Epithelial cell of esophagus (primary cell): Measurements from ENCODE around the gene TUBB3.
A peak's percentile ranks its signal among the peaks of the same experiment; 100 is the strongest.

Experiments
- DNase-seq: peaks from one replicate; pipeline ENCODE4 v3.0.0; 2010; ENCODE audit warnings: low read depth
- H3K4me3 ChIP-seq: 2 replicates; pipeline ENCODE4 v1.5.1; 2011; ENCODE audit warnings: mild to moderate bottlenecking, low read length, control low read depth
- TF ChIP-seq, protein P1 (sequence below): IDR thresholded peaks from 2 replicates; pipeline ENCODE4 v1.5.1; 2011; ENCODE audit warnings: low read depth, mild to moderate bottlenecking, low read length, control low read depth, inconsistent platforms; ENCODE audit not compliant: insufficient read depth; ENCODE audit errors: missing control alignments

The TUBB3 gene

DNA sequence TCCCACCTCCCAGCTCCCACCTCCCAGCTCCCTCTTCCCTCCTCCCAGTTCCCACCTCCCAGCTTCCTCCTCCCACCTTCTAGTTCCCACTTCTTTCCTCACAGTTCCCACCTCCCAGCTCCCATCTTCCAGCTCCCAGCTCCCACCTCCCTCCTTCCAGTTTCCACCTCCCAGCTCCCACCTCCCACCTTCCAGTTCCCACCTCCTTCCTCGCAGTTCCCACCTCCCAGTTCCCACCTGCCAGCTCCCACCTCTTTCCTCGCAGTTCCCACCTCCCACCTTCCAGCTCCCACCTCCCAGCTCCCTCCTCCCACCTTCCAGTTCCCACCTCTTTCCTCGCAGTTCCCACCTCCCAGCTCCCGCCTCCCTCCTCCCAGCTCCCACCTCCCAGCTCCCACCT, 14.9 kb upstream of the TUBB3 start:
- TF ChIP-seq, protein P1, sequence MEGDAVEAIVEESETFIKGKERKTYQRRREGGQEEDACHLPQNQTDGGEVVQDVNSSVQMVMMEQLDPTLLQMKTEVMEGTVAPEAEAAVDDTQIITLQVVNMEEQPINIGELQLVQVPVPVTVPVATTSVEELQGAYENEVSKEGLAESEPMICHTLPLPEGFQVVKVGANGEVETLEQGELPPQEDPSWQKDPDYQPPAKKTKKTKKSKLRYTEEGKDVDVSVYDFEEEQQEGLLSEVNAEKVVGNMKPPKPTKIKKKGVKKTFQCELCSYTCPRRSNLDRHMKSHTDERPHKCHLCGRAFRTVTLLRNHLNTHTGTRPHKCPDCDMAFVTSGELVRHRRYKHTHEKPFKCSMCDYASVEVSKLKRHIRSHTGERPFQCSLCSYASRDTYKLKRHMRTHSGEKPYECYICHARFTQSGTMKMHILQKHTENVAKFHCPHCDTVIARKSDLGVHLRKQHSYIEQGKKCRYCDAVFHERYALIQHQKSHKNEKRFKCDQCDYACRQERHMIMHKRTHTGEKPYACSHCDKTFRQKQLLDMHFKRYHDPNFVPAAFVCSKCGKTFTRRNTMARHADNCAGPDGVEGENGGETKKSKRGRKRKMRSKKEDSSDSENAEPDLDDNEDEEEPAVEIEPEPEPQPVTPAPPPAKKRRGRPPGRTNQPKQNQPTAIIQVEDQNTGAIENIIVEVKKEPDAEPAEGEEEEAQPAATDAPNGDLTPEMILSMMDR = no peak
- no peak for DNase-seq
- no peak overlapping the region for H3K4me3 ChIP-seq

DNA sequence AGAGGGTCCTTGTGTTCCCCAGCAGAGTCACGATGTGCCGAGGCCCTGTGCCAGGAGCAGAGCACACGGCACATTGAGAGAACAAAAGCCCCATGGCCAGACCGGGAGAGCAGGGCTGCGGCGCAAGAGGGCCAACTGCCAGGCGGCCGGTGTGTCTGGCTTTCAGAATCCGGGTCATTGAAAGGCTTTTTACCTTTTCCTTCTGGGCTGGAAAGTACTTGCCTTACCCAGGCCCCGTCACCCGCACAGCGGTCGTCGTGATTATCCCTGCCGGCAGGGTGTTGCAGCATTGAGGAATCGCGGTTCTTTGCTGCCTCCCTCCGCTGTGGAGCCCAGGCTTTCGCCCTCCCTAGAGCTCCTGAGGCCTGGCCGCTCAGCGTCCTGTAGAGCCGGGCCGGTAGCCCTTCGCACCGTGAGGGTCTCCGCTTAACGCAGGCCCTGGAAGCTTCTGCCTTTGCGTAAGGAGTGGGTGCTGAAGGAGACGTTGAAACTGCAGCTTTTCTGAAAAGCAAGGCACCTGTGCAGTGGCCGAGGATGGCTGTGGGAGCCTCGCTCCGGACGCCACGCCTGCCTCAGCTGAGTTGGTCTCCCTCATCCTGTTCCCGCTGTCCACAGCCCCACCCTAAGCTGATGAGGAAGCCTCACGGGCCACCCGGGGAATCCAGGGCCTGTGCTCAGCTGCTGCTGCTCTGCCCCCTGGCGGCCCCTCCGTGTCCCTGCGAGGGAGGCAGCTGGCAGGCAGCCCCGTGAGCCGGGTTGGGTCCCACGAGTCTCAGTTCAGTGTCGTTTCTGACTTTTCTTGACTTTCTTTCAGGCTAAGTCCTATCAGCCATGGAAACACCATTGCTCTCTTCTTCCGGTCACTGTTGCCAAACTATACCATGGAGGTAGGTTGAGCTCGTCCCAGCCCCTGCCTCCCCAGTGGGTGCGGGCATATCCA, 13.1 kb upstream of the TUBB3 start:
- DNase-seq = peak; percentile 82
- no peak overlapping the region for H3K4me3 ChIP-seq
- TF ChIP-seq, protein P1 = peak; percentile 87

DNA sequence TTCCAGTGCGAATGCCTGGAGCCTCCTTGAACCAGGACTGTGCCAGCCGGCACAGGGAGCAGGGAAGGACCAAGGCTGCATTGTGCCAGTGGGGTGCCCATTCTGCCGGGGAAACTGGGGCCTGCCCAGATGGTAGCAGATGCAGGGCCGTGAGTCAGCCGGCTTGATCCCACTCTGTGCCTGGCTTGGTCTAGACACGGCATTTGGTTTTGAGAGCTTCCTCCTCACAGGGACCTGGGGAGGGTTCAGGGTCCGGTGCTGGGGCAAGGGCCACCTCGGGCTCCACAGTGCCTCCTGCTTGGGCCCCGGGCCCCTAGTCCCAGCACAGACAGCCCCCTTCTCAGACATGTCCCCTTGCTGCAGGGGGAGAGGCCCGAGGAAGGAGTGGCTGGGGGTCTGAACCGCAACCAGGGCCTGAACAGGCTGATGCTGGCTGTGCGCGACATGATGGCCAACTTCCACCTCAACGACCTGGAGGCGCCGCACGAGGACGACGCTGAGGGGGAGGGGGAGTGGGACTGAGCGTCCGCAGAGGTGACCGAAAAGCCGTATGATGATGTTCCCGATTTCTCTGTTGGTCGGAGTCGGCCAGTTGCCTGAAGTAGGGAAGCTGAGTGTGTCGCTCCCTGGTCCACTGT, 12.3 kb upstream of the TUBB3 start:
- no peak for DNase-seq
- no peak overlapping the region for H3K4me3 ChIP-seq
- TF ChIP-seq, protein P1 = no peak

DNA sequence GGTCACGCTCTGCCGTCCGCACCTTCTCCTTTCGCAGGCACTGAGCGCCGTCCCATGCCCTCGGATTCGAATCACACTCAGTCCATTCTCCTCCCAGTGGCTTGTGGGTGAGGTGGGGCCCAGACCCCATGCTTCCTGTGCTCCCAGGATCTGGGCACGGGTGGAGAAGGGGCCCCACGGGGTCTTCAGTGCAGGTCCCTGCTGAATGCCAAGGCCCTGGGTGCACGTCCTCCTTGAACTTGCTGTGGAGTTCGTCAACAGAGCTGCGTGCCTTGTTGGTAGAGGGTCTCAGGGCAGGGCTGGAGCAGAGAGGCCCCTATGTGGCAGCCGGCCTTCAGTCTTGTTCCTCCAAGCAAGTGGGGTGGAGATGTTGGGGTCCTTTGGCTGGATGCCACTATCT, 11.8 kb upstream of the TUBB3 start:
- no peak overlapping the region for H3K4me3 ChIP-seq
- no peak for DNase-seq
- TF ChIP-seq, protein P1 = no peak

DNA sequence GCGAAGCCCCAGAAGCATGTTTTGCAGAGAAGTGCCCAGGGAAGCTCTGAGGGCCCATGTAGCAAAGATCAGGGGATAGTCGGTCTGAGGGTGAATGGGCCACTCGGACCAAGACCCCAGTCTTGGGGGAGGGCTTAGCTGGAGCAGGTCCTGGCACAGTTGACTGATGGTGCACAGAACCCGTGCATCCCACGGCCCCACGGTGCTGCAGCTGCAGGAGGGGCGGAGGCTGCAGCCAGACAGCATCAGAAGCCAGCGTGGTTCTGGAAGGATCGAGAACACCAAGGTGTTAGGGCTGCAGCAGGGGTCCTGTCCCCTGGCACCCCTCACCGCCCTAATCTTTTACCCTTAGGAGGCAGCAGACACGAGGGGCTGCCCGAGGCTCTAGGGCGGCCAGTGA, 11.0 kb upstream of the TUBB3 start:
- H3K4me3 ChIP-seq = no peak overlapping the region
- TF ChIP-seq, protein P1 = no peak
- no peak for DNase-seq

DNA sequence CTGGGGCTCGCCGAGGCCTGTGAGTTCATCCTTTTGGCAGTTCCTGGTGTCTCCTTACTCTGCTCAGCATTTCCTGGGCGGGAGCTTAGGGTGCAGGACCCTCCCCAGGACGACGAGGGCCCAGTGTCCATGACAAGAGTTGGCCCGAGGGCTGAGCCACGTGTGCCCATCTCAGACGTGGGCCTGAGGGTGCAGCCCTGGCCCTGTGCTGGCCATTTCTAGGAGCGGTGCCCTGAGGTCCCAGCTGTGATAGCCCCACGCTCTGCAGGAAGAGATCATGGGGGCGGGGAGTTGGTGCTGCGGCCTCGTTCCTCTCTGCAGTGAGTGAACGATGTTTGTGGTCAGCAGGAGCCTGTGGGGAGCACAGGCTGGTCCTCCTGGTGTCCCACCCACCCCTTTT, 10.5 kb upstream of the TUBB3 start:
- TF ChIP-seq, protein P1 = no peak
- DNase-seq = no peak
- no peak overlapping the region for H3K4me3 ChIP-seq
